GM12891 (cell line): Measurements from ENCODE around the gene AMBRA1.

Experiments
- POLR2A ChIP-seq: IDR thresholded peaks from 2 replicates; pipeline ENCODE4 v1.6.1; 2011; ENCODE audit warnings: low read depth, low read length, control low read depth
- POLR2AphosphoS5 ChIP-seq: IDR thresholded peaks from 2 replicates; pipeline ENCODE4 v1.6.1; 2011; ENCODE audit warnings: low read depth, low read length, control low read depth
- POU2F2 ChIP-seq: IDR thresholded peaks from 2 replicates; pipeline ENCODE4 v1.6.1; 2011; ENCODE audit warnings: low read depth, mild to moderate bottlenecking, control low read depth, low read length, moderate library complexity
- SPI1 ChIP-seq: IDR thresholded peaks from 2 replicates; pipeline ENCODE4 v1.6.1; 2011; ENCODE audit warnings: low read depth, low read length, control low read depth
- TAF1 ChIP-seq: IDR thresholded peaks from 2 replicates; pipeline ENCODE4 v1.6.1; 2011; ENCODE audit warnings: low read depth, low read length, control low read depth

DNA sequence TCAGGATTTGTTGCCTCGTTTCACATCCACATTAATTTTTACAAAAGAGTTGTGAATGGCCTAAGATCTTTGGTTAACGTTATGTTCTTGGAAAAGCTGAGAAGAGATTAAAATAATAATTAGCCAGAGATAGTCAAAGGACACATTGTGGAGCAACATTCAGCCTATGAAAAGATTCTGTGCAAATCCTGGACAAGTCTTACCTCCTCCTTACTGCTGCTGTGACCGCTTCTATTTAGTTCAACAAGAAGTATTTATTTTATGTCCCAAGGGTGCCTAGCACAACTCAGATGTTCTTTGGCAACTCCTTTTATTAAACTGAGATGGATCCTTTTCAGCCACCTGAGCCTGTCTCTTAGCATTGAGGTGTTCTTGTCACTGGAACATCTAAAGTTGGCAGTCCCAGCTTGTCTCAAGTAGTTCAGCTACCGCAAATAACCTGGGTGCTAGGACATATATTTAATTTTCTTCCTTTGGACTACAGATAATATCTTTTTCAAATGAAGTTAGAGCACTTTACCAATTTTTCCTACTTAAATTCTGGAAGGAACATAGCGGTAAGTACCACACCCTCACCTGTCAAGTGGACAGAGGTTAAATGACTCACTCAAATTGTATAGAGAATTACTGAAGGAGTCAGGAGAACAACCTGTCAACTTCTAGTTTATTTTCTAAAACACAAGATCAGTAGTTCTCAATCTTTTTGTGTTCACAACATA, 121.7 kb downstream of the AMBRA1 start:
- TF ChIP-seq POLR2A (no peak), TAF1 (no peak), POLR2AphosphoS5 (no peak), POU2F2 (no peak), SPI1 (no peak)
